ENCODE measurements around the gene FYN. TPM values are rescaled to one million over a fixed set of nuclear protein-coding genes. Genes with fewer than 3 reads are reported as not detected.

The FYN gene
- total and polyA plus RNA-seq, 2 of the 8 experiments (the other 6 are each of a cell fraction or from before 2014, with no cell fraction given), result 46.8 to 97.2 TPM

GRCh38 chr6:111667931-111668330 is 205.3 kb downstream of the FYN start (continued):
- TF ChIP-seq KDM1A (IDR thresholded peaks at IDR 0.05; ENCODE audit: borderline replicate concordance, low read length) (no peak), MAX (IDR thresholded peaks at IDR 0.05) (no peak), SP2 (IDR thresholded peaks at IDR 0.05; ENCODE audit: low read length) (no peak), SUZ12 (IDR thresholded peaks at IDR 0.05; ENCODE audit: low read length) (no peak), POLR2AphosphoS5 (IDR thresholded peaks at IDR 0.05; ENCODE audit: low read depth, low read length) (no peak)
